NOMO-1 (cell line): Measurements from ENCODE around the gene SSBP3.
"Not testable (repeated sequence)": the region's sequence is repeated elsewhere in the genome, so short reads cannot be mapped to it uniquely, and the experiment has no call there.

Experiments used
- DNase-seq, 2 experiments: peaks; one replicate each; lab custom pipeline; 2025; ENCODE audit not compliant: unreplicated experiment in 2 of 2; lab: John Stamatoyannopoulos, UW

SSBP3 gene

GRCh38 chr1:54355931-54356679, 50.1 kb downstream of the SSBP3 start:
- peak; percentile 49 to 65 for DNase-seq

GRCh38 chr1:54354899-54355298, 51.3 kb downstream of the SSBP3 start:
- DNase-seq = no peak

GRCh38 chr1:54353959-54354358, 52.2 kb downstream of the SSBP3 start:
- DNase-seq = no peak

GRCh38 chr1:54352755-54353154, 53.4 kb downstream of the SSBP3 start:
- DNase-seq = no peak

GRCh38 chr1:54350360-54350759, 55.8 kb downstream of the SSBP3 start:
- DNase-seq = peak; percentile 48 to 60

GRCh38 chr1:54348700-54349021, 57.5 kb downstream of the SSBP3 start:
- DNase-seq = no peak

GRCh38 chr1:54347955-54348699, 58.1 kb downstream of the SSBP3 start:
- DNase-seq = no peak

GRCh38 chr1:54347261-54347954, 58.8 kb downstream of the SSBP3 start:
- DNase-seq = no peak

GRCh38 chr1:54345548-54345947, 60.6 kb downstream of the SSBP3 start:
- not testable (repeated sequence) for DNase-seq

- DNase-seq = no peak
These were observed 61.1 kb downstream of the SSBP3 start for GRCh38 chr1:54345116-54345515.

- no peak for DNase-seq
These were observed 63.2 kb downstream of the SSBP3 start for GRCh38 chr1:54342742-54343687.

GRCh38 chr1:54342288-54342687, 63.9 kb downstream of the SSBP3 start:
- DNase-seq = no peak

GRCh38 chr1:54341763-54342162, 64.4 kb downstream of the SSBP3 start:
- no peak for DNase-seq

GRCh38 chr1:54340878-54341277, 65.3 kb downstream of the SSBP3 start:
- DNase-seq = no peak

GRCh38 chr1:54340434-54340833, 65.8 kb downstream of the SSBP3 start:
- DNase-seq = no peak

GRCh38 chr1:54339126-54339525, 67.1 kb downstream of the SSBP3 start:
- DNase-seq = no peak

- no peak for DNase-seq
These were observed 67.7 kb downstream of the SSBP3 start for GRCh38 chr1:54338464-54338863.

GRCh38 chr1:54337928-54338327, 68.3 kb downstream of the SSBP3 start:
- peak in 1 of 2 experiments; percentile 1 for DNase-seq

- DNase-seq = no peak
These were observed 69.2 kb downstream of the SSBP3 start for GRCh38 chr1:54337034-54337433.

- DNase-seq = no peak
These were observed 70.1 kb downstream of the SSBP3 start for GRCh38 chr1:54336116-54336515.

- DNase-seq = no peak
These were observed 70.5 kb downstream of the SSBP3 start for GRCh38 chr1:54335755-54336108.
